Upper lobe of left lung (tissue), 4 donors: ENCODE results near the gene ATP9B.

ENCODE experiments used
- EP300 ChIP-seq, 4 donors: sonication (generic); formaldehyde crosslinking; IDR thresholded peaks; one replicate each; pipeline ENCODE4 v1.5.1; 2017; ENCODE audit warnings: antibody characterized with exemption in 4 of 4, control low read depth in 2 of 4
- POLR2A ChIP-seq, 4 donors: fragments of 450-650 bp; IDR thresholded peaks; one replicate each; pipeline ENCODE4 v1.5.1; 2016 to 2017; ENCODE audit warnings: antibody characterized with exemption in 4 of 4, mild to moderate bottlenecking in 2 of 4
- TF ChIP-seq, protein P1 (sequence below), 6 experiments: fragments of 450-650 bp in 4 of 6; fragments of 200-600 bp in 2 of 6; sonication (generic) in 2 of 6; IDR thresholded peaks; one replicate each; pipeline ENCODE4 v1.5.1; 2016 to 2019; ENCODE audit warnings: antibody characterized with exemption in 6 of 6

DNA sequence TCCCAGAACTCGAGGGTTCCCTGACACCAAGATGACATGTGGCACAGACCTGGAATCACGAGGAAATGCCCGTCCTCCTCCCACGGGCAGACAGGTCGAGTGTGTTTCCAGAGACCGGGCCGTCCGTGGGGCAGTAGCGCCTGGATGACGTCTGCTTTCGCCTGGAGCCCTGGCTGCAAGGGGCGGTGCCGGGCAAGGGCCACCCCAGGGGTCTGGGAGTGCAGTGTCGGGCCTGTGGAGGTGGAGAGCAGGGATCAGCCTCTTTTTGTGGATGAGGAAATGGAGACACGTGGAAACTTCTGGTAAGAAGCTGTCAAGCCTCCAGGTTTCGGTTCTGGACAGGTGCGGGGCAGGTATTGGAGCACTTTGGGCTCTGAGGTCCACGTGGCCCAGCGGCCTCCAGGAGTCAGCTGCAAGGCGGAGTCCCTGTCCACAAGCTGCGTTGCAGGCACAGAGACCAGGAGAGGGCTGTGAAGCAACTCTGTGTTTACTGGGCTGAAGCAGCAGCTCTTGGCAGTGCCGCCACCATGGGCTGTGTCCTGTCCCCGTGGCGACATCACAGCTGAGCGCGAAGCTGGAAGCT is 352.2 kb downstream of the ATP9B start:
- TF ChIP-seq POLR2A (IDR thresholded peaks at IDR 0.05) (no peak), EP300 (IDR thresholded peaks at IDR 0.05) (no peak)
- TF ChIP-seq, protein P1, sequence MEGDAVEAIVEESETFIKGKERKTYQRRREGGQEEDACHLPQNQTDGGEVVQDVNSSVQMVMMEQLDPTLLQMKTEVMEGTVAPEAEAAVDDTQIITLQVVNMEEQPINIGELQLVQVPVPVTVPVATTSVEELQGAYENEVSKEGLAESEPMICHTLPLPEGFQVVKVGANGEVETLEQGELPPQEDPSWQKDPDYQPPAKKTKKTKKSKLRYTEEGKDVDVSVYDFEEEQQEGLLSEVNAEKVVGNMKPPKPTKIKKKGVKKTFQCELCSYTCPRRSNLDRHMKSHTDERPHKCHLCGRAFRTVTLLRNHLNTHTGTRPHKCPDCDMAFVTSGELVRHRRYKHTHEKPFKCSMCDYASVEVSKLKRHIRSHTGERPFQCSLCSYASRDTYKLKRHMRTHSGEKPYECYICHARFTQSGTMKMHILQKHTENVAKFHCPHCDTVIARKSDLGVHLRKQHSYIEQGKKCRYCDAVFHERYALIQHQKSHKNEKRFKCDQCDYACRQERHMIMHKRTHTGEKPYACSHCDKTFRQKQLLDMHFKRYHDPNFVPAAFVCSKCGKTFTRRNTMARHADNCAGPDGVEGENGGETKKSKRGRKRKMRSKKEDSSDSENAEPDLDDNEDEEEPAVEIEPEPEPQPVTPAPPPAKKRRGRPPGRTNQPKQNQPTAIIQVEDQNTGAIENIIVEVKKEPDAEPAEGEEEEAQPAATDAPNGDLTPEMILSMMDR (IDR thresholded peaks at IDR 0.05): no peak
